ENCODE measurements around the gene RXRA. TPM values are rescaled to one million over a fixed set of nuclear protein-coding genes. Genes with fewer than 3 reads are reported as not detected.

Gene RXRA
- total and polyA plus RNA-seq, 2 donors (not counting 3 experiments of a cell fraction or from before 2014, with no cell fraction given), result 15.4 to 37.4 TPM

- POLR2A ChIA-PET, result no interaction called here
- no peak overlapping the region for H3K27ac ChIP-seq (ENCODE audit: insufficient read depth, low read depth, low read length)
- H3K36me3 ChIP-seq (ENCODE audit: control insufficient read depth in 2 of 2, extremely low read depth in 1 of 2, insufficient read depth in 2 of 2, low read length in 2 of 2), result peaks cover 4 to 8% of the 10 kb centered on the region in 2 experiments
- no peak for DNase-seq (ENCODE audit: low read depth, low spot score)
- H2AFZ ChIP-seq (ENCODE audit: low read depth, low read length), result no peak overlapping the region
- BruUV-seq (replicated peaks), result no TSS peak
- peaks cover 7% of the 10 kb centered on the region for H3K4me1 ChIP-seq (ENCODE audit: control insufficient read depth, extremely low read depth, insufficient read depth, low read length)
- FAIRE-seq, result no peak
- no peak overlapping the region for H3K4me3 ChIP-seq (replicated peaks in 1 of 3; ENCODE audit: insufficient read depth in 1 of 3, low read depth in 1 of 3, low read length in 3 of 3)
- H3K9me1 ChIP-seq (replicated peaks; ENCODE audit: control insufficient read depth, extremely low read depth, insufficient read depth, low read length), result no peaks in the 10 kb centered on the region
- TF ChIP-seq MAX (IDR thresholded peaks at IDR 0.05; ENCODE audit: insufficient read depth, insufficient read length), result no peak
- TF ChIP-seq MYC (IDR thresholded peaks at IDR 0.05; ENCODE audit: low read depth, low read length), result no peak
- no peak for TF ChIP-seq GATA2 (IDR thresholded peaks at IDR 0.05; ENCODE audit: insufficient read depth, insufficient read length, low read depth, low read length)
- TF ChIP-seq CTCF (IDR thresholded peaks at IDR 0.05; ENCODE audit: extremely low read depth in 1 of 2, insufficient read depth in 1 of 2, low read depth in 1 of 2, low read length in 2 of 2), result no peak
- TF ChIP-seq JUN (IDR thresholded peaks at IDR 0.05; ENCODE audit: borderline replicate concordance, insufficient read depth, insufficient read length, low read depth), result no peak
- dilution Hi-C loops (cut with MboI; ENCODE audit: extremely low pct_ligation_motif_present, low sequenced_read_pairs) (no loop called here), intact Hi-C loops (cut with micrococcal nuclease) (no loop called here)
- no peak overlapping the region for H3K9ac ChIP-seq (replicated peaks; ENCODE audit: extremely low read depth, insufficient read depth, low read length)
- no peaks in the 10 kb centered on the region for H3K27me3 ChIP-seq (ENCODE audit: control insufficient read depth in 2 of 2, insufficient read depth in 2 of 2, low read length in 2 of 2)
- H3K79me2 ChIP-seq (ENCODE audit: control insufficient read depth, insufficient read depth, low read length), result no peaks in the 10 kb centered on the region
- H3K4me2 ChIP-seq (ENCODE audit: insufficient read depth, low read length), result no peak overlapping the region
- no peaks in the 10 kb centered on the region for H4K20me1 ChIP-seq (replicated peaks; ENCODE audit: control insufficient read depth, extremely low read depth, insufficient read depth, low read length)
- H3K9me3 ChIP-seq (replicated peaks; ENCODE audit: control insufficient read depth, insufficient read depth, low read length), result no peaks in the 10 kb centered on the region
- CTCF ChIA-PET, result interaction anchor here (1.7 to 2.3 kb wide), 3 partner anchors 22 to 268 kb away, joined by 5 to 9 read pairs (median 6); no protein-coding TSS in a partner anchor
These were observed 110.1 kb downstream of the RXRA start for GRCh38 chr9:134436379-134436762.

- dilution Hi-C loops (cut with MboI; ENCODE audit: extremely low pct_ligation_motif_present, low sequenced_read_pairs), result no loop called here
These were observed 110.7 kb downstream of the RXRA start for GRCh38 chr9:134436911-134437310.

More at GRCh38 chr9:134436911-134437310, 110.7 kb downstream of the RXRA start:
- Histone ChIP-seq H3K4me3 (replicated peaks in 1 of 3; ENCODE audit: insufficient read depth in 1 of 3, low read depth in 1 of 3, low read length in 3 of 3) (no peak overlapping the region), H3K4me1 (ENCODE audit: control insufficient read depth, extremely low read depth, insufficient read depth, low read length) (peaks cover 7% of the 10 kb centered on the region), H3K27ac (ENCODE audit: insufficient read depth, low read depth, low read length) (no peak overlapping the region), H3K9ac (replicated peaks; ENCODE audit: extremely low read depth, insufficient read depth, low read length) (no peak overlapping the region), H2AFZ (ENCODE audit: low read depth, low read length) (no peak overlapping the region), H3K36me3 (ENCODE audit: control insufficient read depth in 2 of 2, extremely low read depth in 1 of 2, insufficient read depth in 2 of 2, low read length in 2 of 2) (peaks cover 4 to 8% of the 10 kb centered on the region in 2 experiments), H4K20me1 (replicated peaks; ENCODE audit: control insufficient read depth, extremely low read depth, insufficient read depth, low read length) (no peaks in the 10 kb centered on the region), H3K9me3 (replicated peaks; ENCODE audit: control insufficient read depth, insufficient read depth, low read length) (no peaks in the 10 kb centered on the region), H3K79me2 (ENCODE audit: control insufficient read depth, insufficient read depth, low read length) (no peaks in the 10 kb centered on the region), H3K9me1 (replicated peaks; ENCODE audit: control insufficient read depth, extremely low read depth, insufficient read depth, low read length) (no peaks in the 10 kb centered on the region), H3K4me2 (ENCODE audit: insufficient read depth, low read length) (no peak overlapping the region), H3K27me3 (ENCODE audit: control insufficient read depth in 2 of 2, insufficient read depth in 2 of 2, low read length in 2 of 2) (no peaks in the 10 kb centered on the region)
- FAIRE-seq (no peak), DNase-seq (ENCODE audit: low read depth, low spot score) (no peak)
- intact Hi-C loops (cut with micrococcal nuclease), result no loop called here
- TF ChIP-seq FOS (IDR thresholded peaks at IDR 0.05; ENCODE audit: borderline replicate concordance, insufficient read depth, low read length) (no peak), MYC (IDR thresholded peaks at IDR 0.05; ENCODE audit: low read depth, low read length) (no peak), POLR2AphosphoS5 (IDR thresholded peaks at IDR 0.05; ENCODE audit: insufficient read depth, low read depth, low read length) (no peak), GATA2 (IDR thresholded peaks at IDR 0.05; ENCODE audit: insufficient read depth, insufficient read length, low read depth, low read length) (no peak), CTCF (IDR thresholded peaks at IDR 0.05; ENCODE audit: extremely low read depth in 1 of 2, insufficient read depth in 1 of 2, low read depth in 1 of 2, low read length in 2 of 2) (no peak), EZH2 (IDR thresholded peaks at IDR 0.05; ENCODE audit: borderline replicate concordance, low read depth, low read length, severe bottlenecking) (no peak), POLR2A (IDR thresholded peaks at IDR 0.05; ENCODE audit: low read depth, low read length) (no peak), JUN (IDR thresholded peaks at IDR 0.05; ENCODE audit: borderline replicate concordance, insufficient read depth, insufficient read length, low read depth) (no peak), MAX (IDR thresholded peaks at IDR 0.05; ENCODE audit: insufficient read depth, insufficient read length) (no peak)
- ChIA-PET CTCF (interaction anchor here (1.7 kb wide), 1 partner anchor 266 kb away, joined by 5 read pairs; no protein-coding TSS in a partner anchor), POLR2A (no interaction called here)
- no TSS peak for BruUV-seq (replicated peaks)

All from endothelial cell of umbilical vein (primary cell).